ENCODE measurements around the gene NEMP1.

Gene NEMP1

GRCh38 chr12:57107456-57108155 lies 29.0 kb upstream of the NEMP1 start:
- DNase-seq (ENCODE audit: low read depth in 2 of 3, low spot score in 1 of 3), result no peak

GRCh38 chr12:57106021-57106708 lies 27.6 kb upstream of the NEMP1 start:
- DNase-seq (ENCODE audit: low read depth in 2 of 3, low spot score in 1 of 3), result no peak

- DNase-seq (ENCODE audit: low read depth in 2 of 3, low spot score in 1 of 3), result no peak
Observed at GRCh38 chr12:57105011-57105753, 26.6 kb upstream of the NEMP1 start.

- no peak for DNase-seq (ENCODE audit: low read depth in 2 of 3, low spot score in 1 of 3)
Observed at GRCh38 chr12:57104292-57104910, 25.8 kb upstream of the NEMP1 start.

GRCh38 chr12:57103856-57104255 lies 25.3 kb upstream of the NEMP1 start:
- DNase-seq (ENCODE audit: low read depth in 2 of 3, low spot score in 1 of 3), result no peak

GRCh38 chr12:57101892-57102695 lies 23.5 kb upstream of the NEMP1 start:
- DNase-seq (ENCODE audit: low read depth in 2 of 3, low spot score in 1 of 3), result no peak

- DNase-seq (ENCODE audit: low read depth in 2 of 3, low spot score in 1 of 3), result no peak
Observed at GRCh38 chr12:57099766-57100165, 21.2 kb upstream of the NEMP1 start.

GRCh38 chr12:57099047-57099714 lies 20.6 kb upstream of the NEMP1 start:
- no peak for DNase-seq (ENCODE audit: low read depth in 2 of 3, low spot score in 1 of 3)

GRCh38 chr12:57098546-57098945 lies 20.0 kb upstream of the NEMP1 start:
- DNase-seq (ENCODE audit: low read depth in 2 of 3, low spot score in 1 of 3), result no peak

- DNase-seq (ENCODE audit: low read depth in 2 of 3, low spot score in 1 of 3), result no peak
Observed at GRCh38 chr12:57097554-57097835, 18.9 kb upstream of the NEMP1 start.

GRCh38 chr12:57096748-57097553 lies 18.4 kb upstream of the NEMP1 start:
- DNase-seq (ENCODE audit: low read depth in 2 of 3, low spot score in 1 of 3), result no peak

GRCh38 chr12:57096099-57096572 lies 17.5 kb upstream of the NEMP1 start:
- no peak for DNase-seq (ENCODE audit: low read depth in 2 of 3, low spot score in 1 of 3)

- DNase-seq (ENCODE audit: low read depth in 2 of 3, low spot score in 1 of 3), result no peak
Observed at GRCh38 chr12:57095440-57095839, 16.8 kb upstream of the NEMP1 start.

GRCh38 chr12:57094208-57095160 lies 15.9 kb upstream of the NEMP1 start:
- DNase-seq (ENCODE audit: low read depth in 2 of 3, low spot score in 1 of 3), result no peak

- peak in 2 of 3 donors; percentile 58 to 70 for DNase-seq (ENCODE audit: low read depth in 2 of 3, low spot score in 1 of 3)
Observed at GRCh38 chr12:57093415-57094207, 15.0 kb upstream of the NEMP1 start.

GRCh38 chr12:57092876-57093414 lies 14.4 kb upstream of the NEMP1 start:
- no peak for DNase-seq (ENCODE audit: low read depth in 2 of 3, low spot score in 1 of 3)

- no peak for DNase-seq (ENCODE audit: low read depth in 2 of 3, low spot score in 1 of 3)
Observed at GRCh38 chr12:57092529-57092862, 13.9 kb upstream of the NEMP1 start.

All from stimulated activated CD4-positive, alpha-beta T cell treated with anti-CD3 and anti-CD28 coated beads, Interleukin-12 subunit alpha, Interleukin-12 subunit beta, amount 100 ng/mL, for 48 hours (primary cell).